K562 (cell line): ENCODE results near the gene GRK3. TPM values are rescaled to one million over a fixed set of nuclear protein-coding genes. Genes with fewer than 3 reads are reported as not detected.

ENCODE experiments used
- ATF7 ChIP-seq: fragments of 450-650 bp; IDR thresholded peaks from 2 replicates; pipeline ENCODE4 v1.7.1; 2014; ENCODE audit warnings: mild to moderate bottlenecking, moderate library complexity
- CHCHD3 ChIP-seq: fragments of 250-450 bp; sonication (Bioruptor Pico); IDR thresholded peaks from 2 replicates; pipeline ENCODE4 v2.1.2; 2022; ENCODE audit warnings: mild to moderate bottlenecking
- GTF3C2 ChIP-seq: IDR thresholded peaks from 3 replicates; pipeline ENCODE4 v1.6.1; 2011; ENCODE audit warnings: borderline replicate concordance, mild to moderate bottlenecking, moderate library complexity; ENCODE audit not compliant: insufficient read length; ENCODE audit errors: extremely low read depth
- HINFP ChIP-seq: fragments of 450-650 bp; conservative IDR thresholded peaks from 2 replicates; pipeline ENCODE4 v1.6.1; 2016; ENCODE audit warnings: missing genetic modification characterization, low read depth, mild to moderate bottlenecking, control low read depth, missing compliant biosample characterization
- JUN ChIP-seq, 2 experiments: sonication (generic) in 1 of 2; formaldehyde crosslinking in 1 of 2; IDR thresholded peaks; 2 replicates each; pipeline versions ENCODE4 v1.6.1 to v1.8.0; 2012 to 2022; ENCODE audit warnings: borderline replicate concordance in 2 of 2, mild to moderate bottlenecking in 2 of 2, improper control_type of control experiment in 1 of 2, low read depth in 1 of 2, low read length in 1 of 2, missing genetic modification reagents in 1 of 2
- MAFK ChIP-seq: IDR thresholded peaks from 2 replicates; pipeline ENCODE4 v1.6.1; 2011; ENCODE audit warnings: low read length, improper control_type of control experiment
- PTTG1 ChIP-seq: fragments of 450-650 bp; IDR thresholded peaks from 2 replicates; pipeline ENCODE4 v1.6.1; 2016; ENCODE audit warnings: low read depth, mild to moderate bottlenecking, missing genetic modification characterization, missing compliant biosample characterization
- SMAD1 ChIP-seq: fragments of 150-350 bp; IDR thresholded peaks from 2 replicates; pipeline ENCODE4 v1.6.1; 2014; ENCODE audit warnings: low read length, low read depth; ENCODE audit not compliant: partially characterized antibody
- TAF15 ChIP-seq: fragments of 200-400 bp; formaldehyde crosslinking; IDR thresholded peaks from 2 replicates; pipeline ENCODE4 v1.6.1; 2017; ENCODE audit warnings: mild to moderate bottlenecking, low read depth, low read length, moderate library complexity
- ZNF395 ChIP-seq: fragments of 200-800 bp; sonication (Bioruptor generic); IDR thresholded peaks from 2 replicates; pipeline ENCODE4 v1.6.1; 2017; ENCODE audit warnings: missing genetic modification characterization, missing compliant biosample characterization
- ZNF444 ChIP-seq: fragments of 250-450 bp; sonication (Bioruptor Pico); IDR thresholded peaks from 2 replicates; pipeline ENCODE4 v1.4.0; 2020; ENCODE audit warnings: mild to moderate bottlenecking, moderate library complexity
- polyA plus RNA-seq, 8 experiments: library from polyadenylated mRNA; depleted of rRNA in 4 of 8; stranded (reverse) in 5 of 8; unstranded in 3 of 8; fragments of >200 nt; fragmentation: Nextera tagmentation in 2 of 8; fragmentation: Illumina TruSeq in 1 of 8; extraction: Ambion mirVana in 2 of 8; extraction: Trizol in 1 of 8; gene quantifications; 2 replicates each; pipeline versions ENCODE4 v1.2.1 to v1.2.3, GENCODE V29; 2011 to 2014; ENCODE audit warnings: inconsistent platforms in 1 of 8, missing spikeins in 1 of 8
- total RNA-seq, 7 experiments: library from RNA; depleted of rRNA in 6 of 7; stranded (reverse); fragments of >200 nt in 6 of 7; fragmentation: Illumina TruSeq in 2 of 7; extraction: Trizol in 2 of 7; gene quantifications; 2 replicates each; pipeline versions ENCODE4 v1.2.1 to v1.2.3, GENCODE V29; 2011 to 2021; ENCODE audit warnings: low replicate concordance in 1 of 7
- TF ChIP-seq, protein P1 (sequence below), 2 experiments: fragments of 250-450 bp in 1 of 2; fragments of 450-650 bp in 1 of 2; sonication (Bioruptor Pico) in 1 of 2; IDR thresholded peaks; 2 replicates each; pipeline versions ENCODE4 v1.6.1 to v1.8.0; 2016 to 2021; ENCODE audit warnings: mild to moderate bottlenecking in 2 of 2, moderate library complexity in 2 of 2, missing compliant biosample characterization in 1 of 2, missing genetic modification characterization in 1 of 2
- TF ChIP-seq, protein P2 (sequence below), 2 experiments: fragments of 450-650 bp; conservative IDR thresholded peaks; 2 replicates each; pipeline ENCODE4 v1.6.1; 2017; ENCODE audit warnings: mild to moderate bottlenecking in 2 of 2, moderate library complexity in 2 of 2

Gene GRK3
- total and polyA plus RNA-seq, 9 of the 15 experiments (the other 6 are each of a cell fraction or from before 2014, with no cell fraction given): 1.4 to 7.6 (median 3.6) TPM

DNA sequence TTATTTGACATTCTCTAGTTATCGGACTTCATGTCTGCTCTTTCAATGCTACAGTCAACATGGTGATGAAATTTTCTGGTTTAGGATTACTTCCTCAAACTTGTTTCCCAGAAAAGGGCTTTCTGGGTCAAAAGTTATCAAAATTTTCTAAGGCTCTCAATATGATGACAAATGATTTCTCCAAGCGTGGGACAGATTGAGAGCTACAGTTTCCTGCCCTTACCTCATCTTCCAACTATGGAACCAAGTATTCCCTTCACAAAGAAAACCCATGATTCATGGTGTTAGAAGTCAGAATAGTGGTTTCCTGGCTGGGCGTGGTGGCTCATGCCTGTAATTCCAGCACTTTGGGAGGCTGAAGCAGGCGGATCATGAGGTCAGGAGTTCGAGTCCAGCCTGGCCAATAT lies 195.4 kb downstream of the GRK3 start (continued):
- peak; percentile 80 for TF ChIP-seq JUN (IDR thresholded peaks at IDR 0.05; ENCODE audit: borderline replicate concordance, low read depth, low read length)
- TF ChIP-seq JUN (CRISPR knock-in tag; IDR thresholded peaks at IDR 0.05; ENCODE audit: borderline replicate concordance): no peak
- no peak for TF ChIP-seq ZNF395 (CRISPR knock-in tag)
- TF ChIP-seq CHCHD3 (CRISPR knock-in tag): no peak
- no peak for TF ChIP-seq TAF15
- TF ChIP-seq, protein P1, sequence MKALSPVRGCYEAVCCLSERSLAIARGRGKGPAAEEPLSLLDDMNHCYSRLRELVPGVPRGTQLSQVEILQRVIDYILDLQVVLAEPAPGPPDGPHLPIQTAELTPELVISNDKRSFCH (CRISPR knock-in tag; IDR thresholded peaks at IDR 0.05): no peak
- TF ChIP-seq, protein P1 (tag; IDR thresholded peaks at IDR 0.05): 0 out of 2 replicates have a peak, but pooled peaks have one; percentile 20
- TF ChIP-seq, protein P2, sequence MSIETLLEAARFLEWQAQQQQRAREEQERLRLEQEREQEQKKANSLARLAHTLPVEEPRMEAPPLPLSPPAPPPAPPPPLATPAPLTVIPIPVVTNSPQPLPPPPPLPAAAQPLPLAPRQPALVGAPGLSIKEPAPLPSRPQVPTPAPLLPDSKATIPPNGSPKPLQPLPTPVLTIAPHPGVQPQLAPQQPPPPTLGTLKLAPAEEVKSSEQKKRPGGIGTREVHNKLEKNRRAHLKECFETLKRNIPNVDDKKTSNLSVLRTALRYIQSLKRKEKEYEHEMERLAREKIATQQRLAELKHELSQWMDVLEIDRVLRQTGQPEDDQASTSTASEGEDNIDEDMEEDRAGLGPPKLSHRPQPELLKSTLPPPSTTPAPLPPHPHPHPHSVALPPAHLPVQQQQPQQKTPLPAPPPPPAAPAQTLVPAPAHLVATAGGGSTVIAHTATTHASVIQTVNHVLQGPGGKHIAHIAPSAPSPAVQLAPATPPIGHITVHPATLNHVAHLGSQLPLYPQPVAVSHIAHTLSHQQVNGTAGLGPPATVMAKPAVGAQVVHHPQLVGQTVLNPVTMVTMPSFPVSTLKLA (conservative IDR thresholded peaks at IDR 0.05): peak in 1 of 2 experiments; percentile 45; a peak in 1 of 4 replicates
- no peak for TF ChIP-seq MAFK
- TF ChIP-seq SMAD1: no peak
- no peak for TF ChIP-seq GTF3C2
- TF ChIP-seq ZNF444: no peak
- no peak for TF ChIP-seq HINFP
- peak; percentile 94 for TF ChIP-seq ATF7
- no peak for TF ChIP-seq PTTG1 (tag)
